Left cardiac atrium (tissue), 4 donors: ENCODE results near the gene EXOC6B. TPM values are rescaled to one million over a fixed set of nuclear protein-coding genes. Genes with fewer than 3 reads are reported as not detected.
A peak's percentile ranks its signal among the peaks of the same experiment; 100 is the strongest.

Experiments used
- ATAC-seq, 2 donors: fragments of 200-7000 bp; cut with Tn5 transposase; one replicate each; pipeline ENCODE4 v1.9.1; 2020; ENCODE audit warnings: mild to moderate bottlenecking in 2 of 2, moderate library complexity in 2 of 2
- DNase-seq: peaks from one replicate; pipeline ENCODE4 v3.0.0-alpha.2; 2020
- intact Hi-C, 2 donors: fragments of 100-400 bp; cut with DNase I; formaldehyde crosslinking; loops; one replicate each; pipeline versions ENCODE4 v1.14.1 to v1.15.1; 2022 to 2023
- total RNA-seq, 2 donors: library from RNA; stranded (reverse); fragmentation: NEBNext Ultra II Directional; extraction: Animal tissue kit (Norgen Biotek cat#: 25700); gene quantifications; one replicate each; pipeline ENCODE4 v1.2.1, GENCODE V29; 2021
- donor health status: DM: no; HTN: yes; CAD: no.
- donor health status: DM: no; HTN: yes; CAD: no; lungs with severe emphysema.
- donor health status: DM: yes; HTN: yes; CAD: no.
- donor health status: Dilated cardiomyopathy.

The EXOC6B gene
- total RNA-seq, 2 donors from 2014 or later: 93.7 to 113 TPM

GRCh38 chr2:72378753-72379348 lies 447.0 kb downstream of the EXOC6B start:
- no peak for ATAC-seq
- no peak for DNase-seq
- intact Hi-C loops: loop anchor here in 1 of 2 donors (10.0 kb wide), 1 partner anchor 56 kb away; no protein-coding TSS in a partner anchor

GRCh38 chr2:72367530-72368225 lies 458.2 kb downstream of the EXOC6B start:
- ATAC-seq (peak; percentile 96 to 99), DNase-seq (peak; percentile 66)
- intact Hi-C loops: no loop called here

GRCh38 chr2:72363406-72363805 lies 462.4 kb downstream of the EXOC6B start:
- intact Hi-C loops: no loop called here
- DNase-seq (no peak), ATAC-seq (no peak)

GRCh38 chr2:72362733-72363132 lies 463.1 kb downstream of the EXOC6B start:
- ATAC-seq: no peak
- intact Hi-C loops: no loop called here
- DNase-seq: no peak

GRCh38 chr2:72361521-72361920 lies 464.3 kb downstream of the EXOC6B start:
- intact Hi-C loops: no loop called here
- ATAC-seq (no peak), DNase-seq (no peak)

GRCh38 chr2:72361042-72361441 lies 464.8 kb downstream of the EXOC6B start:
- ATAC-seq: no peak
- intact Hi-C loops: no loop called here
- DNase-seq: no peak

- intact Hi-C loops: no loop called here
- ATAC-seq: no peak
- no peak for DNase-seq
These were observed 475.0 kb downstream of the EXOC6B start for GRCh38 chr2:72350852-72351251.

- intact Hi-C loops: no loop called here
- DNase-seq (no peak), ATAC-seq (no peak)
These were observed 476.8 kb downstream of the EXOC6B start for GRCh38 chr2:72349016-72349415.

GRCh38 chr2:72347081-72347480 lies 478.8 kb downstream of the EXOC6B start:
- ATAC-seq: no peak
- DNase-seq: no peak
- intact Hi-C loops: no loop called here

- DNase-seq (no peak), ATAC-seq (no peak)
- intact Hi-C loops: no loop called here
These were observed 484.2 kb downstream of the EXOC6B start for GRCh38 chr2:72341639-72342038.

GRCh38 chr2:72340665-72341064 lies 485.2 kb downstream of the EXOC6B start:
- intact Hi-C loops: no loop called here
- DNase-seq: no peak
- no peak for ATAC-seq

- intact Hi-C loops: no loop called here
- ATAC-seq (no peak), DNase-seq (no peak)
These were observed 487.8 kb downstream of the EXOC6B start for GRCh38 chr2:72338076-72338475.

- intact Hi-C loops: no loop called here
- DNase-seq (no peak), ATAC-seq (no peak)
These were observed 493.1 kb downstream of the EXOC6B start for GRCh38 chr2:72332720-72333119.

GRCh38 chr2:72330652-72331051 lies 495.2 kb downstream of the EXOC6B start:
- intact Hi-C loops: no loop called here
- no peak for DNase-seq
- ATAC-seq: no peak

- intact Hi-C loops: no loop called here
- ATAC-seq (no peak), DNase-seq (no peak)
These were observed 499.1 kb downstream of the EXOC6B start for GRCh38 chr2:72326759-72327158.

GRCh38 chr2:72325592-72326422 lies 500.0 kb downstream of the EXOC6B start:
- peak; percentile 20 for DNase-seq
- peak in 1 of 2 donors; percentile 42 for ATAC-seq
- intact Hi-C loops: no loop called here

GRCh38 chr2:72316774-72317173 lies 509.1 kb downstream of the EXOC6B start:
- intact Hi-C loops: no loop called here
- ATAC-seq: peak; percentile 61 to 77
- DNase-seq: no peak

GRCh38 chr2:72300147-72300684 lies 525.6 kb downstream of the EXOC6B start:
- ATAC-seq: no peak
- DNase-seq: no peak
- intact Hi-C loops: no loop called here

GRCh38 chr2:72293620-72294019 lies 532.2 kb downstream of the EXOC6B start:
- no peak for ATAC-seq
- no peak for DNase-seq
- intact Hi-C loops: no loop called here

- intact Hi-C loops: no loop called here
- DNase-seq: no peak
- no peak for ATAC-seq
These were observed 533.4 kb downstream of the EXOC6B start for GRCh38 chr2:72292433-72292832.
